AG09309 (cell line): ENCODE data around the gene BORCS5.

Source experiments
- DNase-seq: peaks from one replicate; pipeline ENCODE4 v3.0.0-alpha.2; 2010; ENCODE audit warnings: low read depth
- H3K4me3 ChIP-seq: 2 replicates; pipeline ENCODE4 v1.5.1; 2011; ENCODE audit warnings: mild to moderate bottlenecking, low read depth, low read length, moderate library complexity; ENCODE audit not compliant: control insufficient read depth
- CTCF ChIP-seq: IDR thresholded peaks from 2 replicates; pipeline ENCODE4 v1.5.1; 2011; ENCODE audit warnings: mild to moderate bottlenecking, low read depth, low read length, inconsistent platforms; ENCODE audit not compliant: insufficient read depth, control insufficient read depth; ENCODE audit errors: missing control alignments

BORCS5 gene

GRCh38 chr12:12488296-12488695, 131.4 kb downstream of the BORCS5 start:
- DNase-seq = no peak
- no peak for TF ChIP-seq CTCF
- H3K4me3 ChIP-seq = no peak overlapping the region

DNA sequence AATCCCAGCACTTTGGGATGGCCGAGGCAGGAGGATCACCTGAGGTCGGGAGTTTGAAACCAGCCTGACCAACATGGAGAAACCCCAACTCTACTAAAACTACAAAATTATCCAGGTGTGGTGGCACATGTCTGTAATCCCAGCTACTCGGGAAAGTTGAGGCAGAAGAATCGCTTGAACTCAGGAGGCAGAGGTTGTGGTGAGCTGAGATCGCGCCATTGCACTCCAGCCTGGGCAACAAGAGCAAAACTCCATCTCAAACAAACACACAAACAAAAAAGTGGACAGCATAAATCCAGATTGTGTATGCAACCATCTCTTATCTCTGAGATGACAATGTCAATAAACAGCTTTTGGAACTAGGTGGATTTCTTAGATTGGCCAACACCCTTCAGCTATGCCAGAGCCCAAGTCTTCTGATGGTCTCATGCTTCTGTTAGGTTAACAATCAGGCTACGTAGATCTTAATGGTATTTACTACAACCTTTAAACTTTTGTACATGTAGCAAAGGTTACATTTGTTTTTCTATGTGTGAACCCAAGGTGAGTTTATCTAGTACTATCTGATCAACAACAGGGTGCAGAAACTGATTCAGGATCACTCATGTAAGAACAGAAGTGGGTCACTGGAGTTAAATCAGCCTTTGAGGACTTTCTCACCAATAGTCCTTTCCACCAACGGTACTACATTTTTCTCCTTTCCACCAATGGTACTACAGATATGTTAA, 132.1 kb downstream of the BORCS5 start:
- H3K4me3 ChIP-seq = no peak overlapping the region
- DNase-seq = no peak
- no peak for TF ChIP-seq CTCF

GRCh38 chr12:12491606-12492005, 134.7 kb downstream of the BORCS5 start:
- no peak for DNase-seq
- H3K4me3 ChIP-seq = no peak overlapping the region
- no peak for TF ChIP-seq CTCF

DNA sequence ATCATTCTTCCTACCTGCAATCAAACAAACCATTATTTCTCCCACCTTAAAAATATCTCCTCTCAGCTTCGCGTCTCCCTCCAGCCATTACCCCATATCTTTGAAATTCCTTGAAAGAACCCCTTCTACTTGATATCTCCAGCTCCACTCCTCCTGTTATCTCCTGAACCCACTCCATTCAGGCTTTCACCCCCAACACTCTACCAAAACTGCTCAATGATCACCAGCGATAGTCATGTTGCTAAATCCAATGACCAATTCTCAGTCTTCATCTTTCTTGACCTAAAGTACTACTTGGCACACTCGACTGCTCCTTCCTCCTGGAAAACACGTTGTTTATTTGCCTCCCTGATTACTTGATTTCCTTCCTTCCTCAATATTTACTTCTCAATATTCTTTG, 135.7 kb downstream of the BORCS5 start:
- DNase-seq = no peak
- no peak for TF ChIP-seq CTCF
- H3K4me3 ChIP-seq = no peak overlapping the region

GRCh38 chr12:12495536-12495935, 138.7 kb downstream of the BORCS5 start:
- no peak overlapping the region for H3K4me3 ChIP-seq
- no peak for TF ChIP-seq CTCF
- no peak for DNase-seq

DNA sequence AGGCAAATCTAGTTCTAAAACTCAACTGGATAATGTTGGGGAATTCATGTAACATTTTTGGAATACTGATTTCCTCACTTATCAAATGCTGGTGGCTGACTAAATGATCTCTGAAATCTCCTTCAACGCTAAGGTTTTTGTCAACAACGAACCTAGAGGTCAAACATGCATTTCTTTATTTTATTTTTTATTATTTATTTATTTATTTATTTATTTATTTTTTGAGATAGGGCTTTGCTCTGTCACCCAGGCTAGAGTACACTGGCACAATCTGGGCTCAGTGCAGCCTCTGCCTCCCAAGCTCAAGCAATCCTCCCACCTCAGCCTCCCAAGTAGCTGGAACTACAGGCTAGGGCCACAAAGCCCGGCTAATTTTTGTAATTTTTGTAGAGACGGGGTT, 141.3 kb downstream of the BORCS5 start:
- DNase-seq = no peak
- H3K4me3 ChIP-seq = no peak overlapping the region
- no peak for TF ChIP-seq CTCF
